GM19468 (cell line): Measurements from ENCODE around the gene TFIP11.

Experiments
- ATAC-seq: cut with Tn5 transposase; IDR thresholded peaks from one replicate; pipeline ENCODE4 v1.9.1; 2021; ENCODE audit warnings: mild to moderate bottlenecking, moderate library complexity, moderate number of reproducible peaks; ENCODE audit not compliant: unreplicated experiment; ENCODE audit errors: extremely low read depth

TFIP11 gene

GRCh38 chr22:26512149-26512793 is at the start of gene TFIP11:
TSS of gene TFIP11 (minus strand) at chr22:26512473. CDS start at chr22:26510272, 2,201 bp downstream.
- ATAC-seq, result no peak

- no peak for ATAC-seq
Observed at GRCh38 chr22:26561756-26562417, 49.6 kb upstream of the TFIP11 start.

GRCh38 chr22:26559961-26560575 is 47.8 kb upstream of the TFIP11 start:
- no peak for ATAC-seq

- no peak for ATAC-seq
Observed at GRCh38 chr22:26558248-26558895, 46.1 kb upstream of the TFIP11 start.

- ATAC-seq, result no peak
Observed at GRCh38 chr22:26556904-26557303, 44.6 kb upstream of the TFIP11 start.

- ATAC-seq, result no peak
Observed at GRCh38 chr22:26555478-26555877, 43.2 kb upstream of the TFIP11 start.

- ATAC-seq, result no peak
Observed at GRCh38 chr22:26554956-26555355, 42.7 kb upstream of the TFIP11 start.

- ATAC-seq, result no peak
Observed at GRCh38 chr22:26553056-26553752, 40.9 kb upstream of the TFIP11 start.

GRCh38 chr22:26552466-26552865 is 40.2 kb upstream of the TFIP11 start:
- no peak for ATAC-seq

GRCh38 chr22:26551568-26551967 is 39.3 kb upstream of the TFIP11 start:
- ATAC-seq, result no peak

GRCh38 chr22:26550498-26551033 is 38.3 kb upstream of the TFIP11 start:
- no peak for ATAC-seq

- ATAC-seq, result no peak
Observed at GRCh38 chr22:26549902-26550497, 37.7 kb upstream of the TFIP11 start.

- no peak for ATAC-seq
Observed at GRCh38 chr22:26548984-26549383, 36.7 kb upstream of the TFIP11 start.

GRCh38 chr22:26548303-26548702 is 36.0 kb upstream of the TFIP11 start:
- no peak for ATAC-seq

- no peak for ATAC-seq
Observed at GRCh38 chr22:26547837-26548236, 35.6 kb upstream of the TFIP11 start.

GRCh38 chr22:26547426-26547825 is 35.2 kb upstream of the TFIP11 start:
- no peak for ATAC-seq

GRCh38 chr22:26546282-26546681 is 34.0 kb upstream of the TFIP11 start:
- ATAC-seq, result no peak

GRCh38 chr22:26545827-26546226 is 33.6 kb upstream of the TFIP11 start:
- ATAC-seq, result no peak

- ATAC-seq, result no peak
Observed at GRCh38 chr22:26545385-26545784, 33.1 kb upstream of the TFIP11 start.

GRCh38 chr22:26544489-26544888 is 32.2 kb upstream of the TFIP11 start:
- no peak for ATAC-seq
